Caki2 (cell line): ENCODE measurements around the gene PARD3. TPM values are rescaled to one million over a fixed set of nuclear protein-coding genes. Genes with fewer than 3 reads are reported as not detected.
A peak's percentile ranks its signal among the peaks of the same experiment; 100 is the strongest.

Experiments
- DNase-seq: peaks from one replicate; pipeline ENCODE4 v3.0.0-alpha.2; 2015; ENCODE audit warnings: low read depth
- in situ Hi-C: cut with HindIII; loops from 2 replicates; pipeline ENCODE4 v1.10.0; 2016; ENCODE audit warnings: low sequenced_read_pairs, low pct_unique_long_range_greater_than_20kb, mixed read lengths
- total RNA-seq: library from RNA; depleted of rRNA; stranded (reverse); fragments of >200 nt; shearing (Covaris generic); gene quantifications from 2 replicates; pipeline ENCODE4 v1.2.3, GENCODE V29; 2014; ENCODE audit warnings: low replicate concordance

Gene PARD3
- total RNA-seq, 1 experiment from 2014 or later = 237 TPM

DNA sequence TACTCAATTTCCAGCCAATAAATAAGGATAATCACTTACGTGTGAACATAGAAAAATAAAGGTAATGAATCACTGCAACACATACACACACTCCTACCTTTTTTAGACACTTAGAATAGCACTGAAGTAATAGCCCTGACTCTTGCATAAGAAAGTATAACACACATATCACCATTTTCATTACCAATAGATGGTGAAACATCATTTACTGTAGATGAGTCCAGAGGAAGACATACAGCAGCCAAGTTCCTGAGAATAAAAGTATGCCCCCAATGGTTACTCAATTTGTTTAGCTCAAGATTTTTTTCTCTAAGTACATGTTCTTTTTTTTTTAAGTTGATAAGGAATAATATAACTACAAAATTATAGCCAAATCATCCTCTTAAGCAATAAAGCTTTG lies 316.3 kb downstream of the PARD3 start:
- in situ Hi-C loops = no loop called here
- no peak for DNase-seq

- in situ Hi-C loops = no loop called here
These were observed 319.2 kb downstream of the PARD3 start for GRCh38 chr10:34495938-34496337.

GRCh38 chr10:34494012-34494411 lies 321.1 kb downstream of the PARD3 start:
- no peak for DNase-seq
- in situ Hi-C loops = no loop called here

More at GRCh38 chr10:34495938-34496337, 319.2 kb downstream of the PARD3 start:
- no peak for DNase-seq

DNA sequence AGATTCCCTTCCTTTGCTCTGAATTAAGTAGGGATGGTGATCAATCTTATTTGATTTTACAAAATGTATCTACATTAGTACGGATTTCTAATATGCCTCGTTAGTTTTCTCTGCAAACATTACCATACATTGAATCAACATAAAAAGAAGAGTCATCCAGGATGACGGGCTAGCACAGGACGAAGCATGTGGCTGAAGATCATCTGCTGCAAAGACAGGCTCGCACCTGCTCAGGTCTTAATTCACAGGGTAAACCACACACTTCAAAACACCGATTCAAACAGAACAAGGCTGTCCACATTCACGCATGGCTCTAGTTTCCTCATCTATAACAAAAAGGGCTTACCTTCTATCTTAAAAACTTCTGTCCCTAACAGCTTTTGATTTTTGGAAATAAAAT lies 323.0 kb downstream of the PARD3 start:
- in situ Hi-C loops = no loop called here
- DNase-seq = no peak

- DNase-seq = no peak
These were observed 323.4 kb downstream of the PARD3 start for GRCh38 chr10:34491678-34492077.

GRCh38 chr10:34489973-34490745 lies 324.9 kb downstream of the PARD3 start:
- in situ Hi-C loops = no loop called here
- peak; percentile 67 for DNase-seq

More at GRCh38 chr10:34491678-34492077, 323.4 kb downstream of the PARD3 start:
- in situ Hi-C loops = no loop called here

- no peak for DNase-seq
- in situ Hi-C loops = no loop called here
These were observed 325.7 kb downstream of the PARD3 start for GRCh38 chr10:34489411-34489810.

- in situ Hi-C loops = no loop called here
- no peak for DNase-seq
These were observed 326.5 kb downstream of the PARD3 start for GRCh38 chr10:34488476-34489130.

DNA sequence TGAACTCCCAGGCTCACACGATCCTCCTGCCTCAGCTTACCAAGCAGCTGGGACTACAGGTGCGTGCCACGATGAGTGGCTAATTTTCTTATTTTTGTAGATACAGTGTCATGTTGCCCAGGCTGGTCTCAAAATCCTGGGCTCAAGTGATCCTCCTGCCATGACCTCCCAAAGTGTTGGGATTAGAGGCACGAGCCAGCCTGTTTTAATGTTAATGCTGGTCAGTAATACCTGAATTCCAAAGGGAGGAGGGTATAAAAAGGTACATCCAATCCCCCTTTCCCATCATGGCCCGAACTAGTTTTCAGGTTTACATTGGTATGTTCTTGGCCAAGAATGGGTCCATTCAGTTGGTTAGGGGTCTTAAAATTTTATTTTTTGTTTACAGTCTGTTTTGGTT lies 329.1 kb downstream of the PARD3 start:
- no peak for DNase-seq
- in situ Hi-C loops = no loop called here

- no peak for DNase-seq
- in situ Hi-C loops = no loop called here
These were observed 330.9 kb downstream of the PARD3 start for GRCh38 chr10:34484164-34484563.

- no peak for DNase-seq
- in situ Hi-C loops = no loop called here
These were observed 334.8 kb downstream of the PARD3 start for GRCh38 chr10:34480345-34480744.

DNA sequence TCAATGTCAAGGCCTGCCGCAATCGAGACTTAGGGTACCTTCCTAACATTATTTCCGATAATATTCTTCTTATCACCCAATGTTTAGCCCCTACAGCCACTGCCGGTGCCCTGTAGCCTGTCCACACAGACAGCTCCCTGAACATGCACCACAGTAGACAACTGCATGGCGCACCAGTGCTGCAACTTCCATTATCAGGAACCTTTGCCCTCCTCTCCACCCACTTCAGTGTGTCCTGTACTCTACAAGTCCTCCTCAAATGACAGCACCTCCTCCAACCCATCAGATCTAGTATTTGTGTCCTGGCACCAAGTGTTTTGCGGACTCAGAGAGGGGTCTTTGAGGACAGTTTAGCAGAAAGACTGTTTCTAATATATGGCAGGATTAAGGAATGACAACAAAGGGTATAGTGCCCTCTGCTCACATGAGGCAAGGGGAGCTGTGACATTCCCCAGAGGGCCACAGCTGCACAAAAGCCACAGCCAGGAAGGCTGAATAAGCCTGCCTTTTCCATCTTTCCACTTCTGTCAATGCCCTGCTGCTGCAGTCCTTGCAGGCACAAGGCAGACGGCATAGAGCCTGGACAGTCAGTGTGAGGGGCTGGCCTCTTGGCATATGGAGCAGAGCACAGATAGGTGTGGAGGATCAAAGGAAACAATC lies 335.4 kb downstream of the PARD3 start:
- in situ Hi-C loops = no loop called here
- DNase-seq = no peak

GRCh38 chr10:34477249-34477648 lies 337.8 kb downstream of the PARD3 start:
- DNase-seq = no peak
- in situ Hi-C loops = no loop called here

DNA sequence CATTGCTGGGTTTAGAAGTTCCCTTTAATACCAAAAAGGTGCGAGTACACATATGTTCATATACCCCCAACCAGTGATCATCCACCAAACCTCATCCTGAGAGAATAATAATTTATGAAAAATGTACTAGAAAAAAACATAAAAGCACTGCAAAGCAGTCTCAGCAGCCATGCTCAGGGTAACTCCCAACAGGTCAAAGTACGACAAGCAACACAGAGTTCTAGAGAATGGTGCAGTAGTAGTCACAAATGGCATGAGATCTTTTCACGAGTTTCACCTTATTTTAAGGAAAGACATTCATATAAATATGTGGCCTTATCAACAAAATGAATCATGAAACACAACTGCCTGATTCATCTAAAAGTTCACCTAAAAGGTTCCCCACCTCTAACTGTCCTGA lies 338.5 kb downstream of the PARD3 start:
- no peak for DNase-seq
- in situ Hi-C loops = no loop called here

DNA sequence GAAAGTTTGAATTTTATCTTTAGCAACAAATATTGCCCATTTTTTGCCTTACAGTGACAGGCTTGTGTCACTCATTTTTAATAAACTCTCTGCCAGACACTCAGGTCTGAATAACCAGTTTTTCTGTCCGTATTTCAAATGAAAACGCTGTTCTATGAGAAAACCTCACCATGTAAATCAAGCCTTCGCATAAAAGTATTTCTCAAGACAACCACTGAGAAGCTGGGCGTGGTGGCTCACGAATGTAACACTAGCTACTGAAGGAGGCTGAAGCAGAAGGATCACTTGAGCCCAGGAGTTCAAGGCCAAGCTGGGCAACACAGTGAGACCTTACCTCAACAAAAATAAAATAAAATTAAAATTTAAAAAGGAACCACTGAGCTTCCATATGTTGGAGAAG lies 339.3 kb downstream of the PARD3 start:
- no peak for DNase-seq
- in situ Hi-C loops = no loop called here

GRCh38 chr10:34475274-34475646 lies 339.8 kb downstream of the PARD3 start:
- in situ Hi-C loops = no loop called here
- no peak for DNase-seq

DNA sequence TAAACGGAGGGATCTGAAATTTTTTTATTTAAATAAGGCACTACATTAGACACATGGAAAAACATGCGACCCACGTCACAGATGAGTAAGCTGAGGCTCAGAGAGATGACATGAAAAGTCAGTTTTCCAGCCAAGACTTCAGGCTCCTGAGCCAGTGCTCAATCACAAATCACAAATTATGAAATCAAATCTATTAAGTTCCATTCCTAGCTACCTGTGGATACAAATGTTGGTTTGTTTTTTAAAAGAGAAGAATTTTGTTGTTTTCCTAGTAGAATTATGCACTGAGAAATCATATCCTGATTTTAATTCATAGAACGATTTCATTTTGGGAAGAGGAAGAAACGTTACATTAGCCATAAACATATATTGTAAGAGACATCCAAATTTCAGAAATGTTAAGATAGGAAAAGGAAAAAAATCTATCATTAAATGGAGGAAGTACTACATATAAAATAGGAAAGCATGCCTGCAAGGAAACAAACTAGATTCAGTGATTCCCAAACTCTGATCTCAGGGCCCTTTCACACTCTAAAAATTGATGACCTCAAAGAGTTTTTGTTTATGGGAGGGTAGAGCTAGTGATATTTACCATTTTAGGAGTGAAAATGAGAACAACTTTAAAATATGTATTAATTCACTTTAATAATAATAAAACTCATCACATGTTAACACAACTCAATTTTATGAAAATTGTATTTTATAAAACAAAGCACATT lies 340.4 kb downstream of the PARD3 start:
- in situ Hi-C loops = no loop called here
- DNase-seq = no peak

GRCh38 chr10:34474009-34474376 lies 341.1 kb downstream of the PARD3 start:
- in situ Hi-C loops = no loop called here
- DNase-seq = no peak
